Measurements from ENCODE around the gene FOXM1. TPM values are rescaled to one million over a fixed set of nuclear protein-coding genes. Genes with fewer than 3 reads are reported as not detected.

The FOXM1 gene
- total RNA-seq, 1 experiment from 2014 or later = 118 TPM

- TF ChIP-seq ZNF121 (CRISPR knock-in tag; IDR thresholded peaks at IDR 0.05) = peak; percentile 76; the same call in 1 of the 2 replicates
- TF ChIP-seq PRRX2 (CRISPR knock-in tag; IDR thresholded peaks at IDR 0.05) = no peak
These were observed 14.5 kb upstream of the FOXM1 start (continued) for GRCh38 chr12:2891240-2892053.

- ATAC-seq = peak; percentile 93
- peak; percentile 98 for DNase-seq (ENCODE audit: low spot score)
- peak within 1 kb of the TSS; percentile 93 for H3K27ac Mint-ChIP-seq
- H3K36me3 Mint-ChIP-seq = peaks cover 16% of the 10 kb centered on the region
- H3K4me3 Mint-ChIP-seq = peak within 1 kb of the TSS; percentile 78
- POLR2A ChIA-PET = interaction anchor here (0.7 to 3.4 kb wide), 6 partner anchors 13 to 147 kb away, joined by 3 to 24 read pairs (median 4); partner anchors contain the start of genes FOXM1 and RHNO1
- no peaks in the 10 kb centered on the region for H3K9me3 Mint-ChIP-seq
- H3K27me3 Mint-ChIP-seq (ENCODE audit: low read depth) = no peaks in the 10 kb centered on the region; the same call in 1 of the 2 replicates
- CTCF ChIA-PET = interaction anchor here (0.5 to 2.3 kb wide), 12 partner anchors 13 to 410 kb away, joined by 3 to 24 read pairs (median 4); partner anchors contain the start of genes FOXM1 and RHNO1
- peaks cover 18% of the 10 kb centered on the region for H3K4me1 Mint-ChIP-seq
- 0 out of 2 replicates have a peak, but pooled peaks have one; percentile 64 for TF ChIP-seq ZNF425 (CRISPR knock-in tag; conservative IDR thresholded peaks at IDR 0.05)
- TF ChIP-seq ZNF281 (CRISPR knock-in tag; IDR thresholded peaks at IDR 0.05) = no peak
- TF ChIP-seq OVOL2 (CRISPR knock-in tag; IDR thresholded peaks at IDR 0.05; ENCODE audit: borderline replicate concordance) = no peak
- TF ChIP-seq ZNF219 (CRISPR knock-in tag; IDR thresholded peaks at IDR 0.05; ENCODE audit: borderline replicate concordance) = no peak
- TF ChIP-seq HMGXB4 (CRISPR knock-in tag; IDR thresholded peaks at IDR 0.05) = no peak
- TF ChIP-seq GRHL2 (CRISPR knock-in tag; IDR thresholded peaks at IDR 0.05; ENCODE audit: insufficient replicate concordance, severe bottlenecking) = no peak
- peak; percentile 94 for TF ChIP-seq NFYB (CRISPR knock-in tag; conservative IDR thresholded peaks at IDR 0.05; ENCODE audit: low read depth)
- TF ChIP-seq TEAD1 (CRISPR knock-in tag; IDR thresholded peaks at IDR 0.05) = peak; percentile 91
- TF ChIP-seq ZNF416 (CRISPR knock-in tag; IDR thresholded peaks at IDR 0.05) = peak; percentile 77; the same call in 1 of the 2 replicates
- TF ChIP-seq FOXJ3 (CRISPR knock-in tag; IDR thresholded peaks at IDR 0.05; ENCODE audit: borderline replicate concordance) = no peak
- no peak for TF ChIP-seq ZNF512 (CRISPR knock-in tag; IDR thresholded peaks at IDR 0.05; ENCODE audit: borderline replicate concordance)
- TF ChIP-seq RELA (CRISPR knock-in tag; IDR thresholded peaks at IDR 0.05; ENCODE audit: borderline replicate concordance) = no peak
- TF ChIP-seq SMAD4 (CRISPR knock-in tag; IDR thresholded peaks at IDR 0.05) = no peak
- no peak for TF ChIP-seq JAZF1 (CRISPR knock-in tag; IDR thresholded peaks at IDR 0.05)
- TF ChIP-seq ZNF263 (CRISPR knock-in tag; IDR thresholded peaks at IDR 0.05; ENCODE audit: low read depth) = no peak
- no peak for TF ChIP-seq SOX15 (CRISPR knock-in tag; IDR thresholded peaks at IDR 0.05)
- 0 out of 2 replicates have a peak, but pooled peaks have one; percentile 51 for TF ChIP-seq NR3C1 (CRISPR knock-in tag; conservative IDR thresholded peaks at IDR 0.05; ENCODE audit: low read depth)
- TF ChIP-seq TP53 (CRISPR knock-in tag; IDR thresholded peaks at IDR 0.05) = peak; percentile 85
- TF ChIP-seq PREB (CRISPR knock-in tag; IDR thresholded peaks at IDR 0.05; ENCODE audit: borderline replicate concordance) = no peak
These were observed 13.6 kb upstream of the FOXM1 start, which contains the start of gene TULP3 for GRCh38 chr12:2890388-2891239. TSS of gene TULP3 (plus strand) at chr12:2890891. CDS start at chr12:2890948, 57 bp downstream.
